HG02798 (cell line): ENCODE measurements around the gene IFNA5.

Experiments
- ATAC-seq: cut with Tn5 transposase; IDR thresholded peaks from one replicate; pipeline ENCODE4 v1.9.1; 2021; ENCODE audit warnings: mild to moderate bottlenecking; ENCODE audit not compliant: unreplicated experiment, poor library complexity

The IFNA5 gene

GRCh38 chr9:21305213-21305612 lies at the start of gene IFNA5:
TSS of gene IFNA5 (minus strand) at chr9:21305313. CDS start at chr9:21305256, 57 bp downstream.
- no peak for ATAC-seq

- ATAC-seq: no peak
These were observed 45.7 kb upstream of the IFNA5 start, which contains the start of gene IFNA6 for GRCh38 chr9:21350787-21351186. TSS of gene IFNA6 (minus strand) at chr9:21350887. CDS start at chr9:21350887, 0 bp downstream.

GRCh38 chr9:21348430-21348970 lies 43.4 kb upstream of the IFNA5 start:
- no peak for ATAC-seq

- no peak for ATAC-seq
These were observed 35.6 kb upstream of the IFNA5 start for GRCh38 chr9:21340735-21341134.

- no peak for ATAC-seq
These were observed 31.3 kb upstream of the IFNA5 start for GRCh38 chr9:21336457-21336856.

GRCh38 chr9:21334701-21335632 lies 29.9 kb upstream of the IFNA5 start, which contains the start of gene KLHL9:
TSS of gene KLHL9 (minus strand) at chr9:21335404. CDS start at chr9:21334859, 545 bp downstream.
- peak; percentile 94 for ATAC-seq

GRCh38 chr9:21333226-21333625 lies 28.1 kb upstream of the IFNA5 start:
- ATAC-seq: no peak

GRCh38 chr9:21331676-21332402 lies 26.7 kb upstream of the IFNA5 start:
- no peak for ATAC-seq

GRCh38 chr9:21326526-21327139 lies 21.5 kb upstream of the IFNA5 start:
- peak; percentile 85 for ATAC-seq

- ATAC-seq: no peak
These were observed 18.9 kb upstream of the IFNA5 start for GRCh38 chr9:21324047-21324446.

- no peak for ATAC-seq
These were observed 17.9 kb upstream of the IFNA5 start for GRCh38 chr9:21322911-21323461.

- no peak for ATAC-seq
These were observed 15.4 kb upstream of the IFNA5 start for GRCh38 chr9:21320465-21320864.

- peak; percentile 78 for ATAC-seq
These were observed 13.1 kb upstream of the IFNA5 start for GRCh38 chr9:21317956-21318923.

- ATAC-seq: no peak
These were observed 11.7 kb upstream of the IFNA5 start for GRCh38 chr9:21316860-21317259.

- ATAC-seq: no peak
These were observed 11.1 kb upstream of the IFNA5 start for GRCh38 chr9:21316032-21316842.

GRCh38 chr9:21314152-21314551 lies 9.0 kb upstream of the IFNA5 start:
- no peak for ATAC-seq

GRCh38 chr9:21311889-21312288 lies 6.8 kb upstream of the IFNA5 start:
- peak; percentile 60 for ATAC-seq

- ATAC-seq: no peak
These were observed 9.1 kb downstream of the IFNA5 start for GRCh38 chr9:21295992-21296391.
